Urothelium cell line (cell line): ENCODE measurements around the gene TIMELESS.
"Not testable (repeated sequence)": the region's sequence is repeated elsewhere in the genome, so short reads cannot be mapped to it uniquely, and the experiment has no call there.

Experiments
- DNase-seq: peaks from one replicate; pipeline ENCODE4 v3.0.0; 2011; ENCODE audit warnings: low spot score, mixed read lengths
- FAIRE-seq: peaks from 2 replicates; lab custom pipeline; 2011; peaks lifted over from hg19 to GRCh38; lab: Jason Lieb, UNC

TIMELESS gene

GRCh38 chr12:56413392-56413791 lies 35.8 kb downstream of the TIMELESS start:
- DNase-seq (no peak), FAIRE-seq (no peak)

GRCh38 chr12:56411781-56412639 lies 37.2 kb downstream of the TIMELESS start:
- FAIRE-seq = no peak
- DNase-seq = no peak

GRCh38 chr12:56410768-56411167 lies 38.5 kb downstream of the TIMELESS start:
- FAIRE-seq = no peak
- DNase-seq = no peak

GRCh38 chr12:56408799-56409417 lies 40.3 kb downstream of the TIMELESS start:
- DNase-seq (no peak), FAIRE-seq (no peak)

GRCh38 chr12:56404227-56404626 lies 45.0 kb downstream of the TIMELESS start:
- DNase-seq, FAIRE-seq: not testable (repeated sequence)

- not testable (repeated sequence) for DNase-seq, FAIRE-seq
Observed at GRCh38 chr12:56401612-56402011, 47.6 kb downstream of the TIMELESS start.

- DNase-seq, FAIRE-seq: not testable (repeated sequence)
Observed at GRCh38 chr12:56401125-56401524, 48.1 kb downstream of the TIMELESS start.

- not testable (repeated sequence) for FAIRE-seq, DNase-seq
Observed at GRCh38 chr12:56399466-56399865, 49.8 kb downstream of the TIMELESS start.

GRCh38 chr12:56398324-56398723 lies 50.9 kb downstream of the TIMELESS start:
- FAIRE-seq (no peak), DNase-seq (no peak)

- FAIRE-seq = no peak
Observed at GRCh38 chr12:56392331-56392730, 56.9 kb downstream of the TIMELESS start.

GRCh38 chr12:56391721-56392120 lies 57.5 kb downstream of the TIMELESS start:
- DNase-seq (no peak), FAIRE-seq (no peak)

More at GRCh38 chr12:56392331-56392730, 56.9 kb downstream of the TIMELESS start:
- DNase-seq = no peak

GRCh38 chr12:56389412-56389811 lies 59.8 kb downstream of the TIMELESS start:
- DNase-seq (no peak), FAIRE-seq (no peak)

- DNase-seq (no peak), FAIRE-seq (no peak)
Observed at GRCh38 chr12:56387152-56387736, 62.0 kb downstream of the TIMELESS start.

GRCh38 chr12:56385873-56386272 lies 63.4 kb downstream of the TIMELESS start:
- no peak for FAIRE-seq
- no peak for DNase-seq

- no peak for FAIRE-seq
- no peak for DNase-seq
Observed at GRCh38 chr12:56382611-56383010, 66.6 kb downstream of the TIMELESS start.

GRCh38 chr12:56377989-56378316 lies 71.3 kb downstream of the TIMELESS start:
- FAIRE-seq (no peak), DNase-seq (no peak)

GRCh38 chr12:56377310-56377988 lies 71.8 kb downstream of the TIMELESS start:
- FAIRE-seq = no peak
- DNase-seq = no peak

- no peak for FAIRE-seq
- DNase-seq = no peak
Observed at GRCh38 chr12:56375598-56376434, 73.4 kb downstream of the TIMELESS start.

GRCh38 chr12:56374726-56375597 lies 74.3 kb downstream of the TIMELESS start:
- no peak for DNase-seq
- no peak for FAIRE-seq
